ENCODE measurements around the gene ZNF599. TPM values are rescaled to one million over a fixed set of nuclear protein-coding genes. Genes with fewer than 3 reads are reported as not detected.
A peak's percentile ranks its signal among the peaks of the same experiment; 100 is the strongest.

Gene ZNF599
- total and polyA plus RNA-seq, 2 of the 13 experiments (the other 11 are each of a cell fraction or from before 2014, with no cell fraction given): 5.8 to 7.3 TPM

GRCh38 chr19:34725400-34725799, 47.6 kb downstream of the ZNF599 start (continued):
- TF ChIP-seq, protein P1, sequence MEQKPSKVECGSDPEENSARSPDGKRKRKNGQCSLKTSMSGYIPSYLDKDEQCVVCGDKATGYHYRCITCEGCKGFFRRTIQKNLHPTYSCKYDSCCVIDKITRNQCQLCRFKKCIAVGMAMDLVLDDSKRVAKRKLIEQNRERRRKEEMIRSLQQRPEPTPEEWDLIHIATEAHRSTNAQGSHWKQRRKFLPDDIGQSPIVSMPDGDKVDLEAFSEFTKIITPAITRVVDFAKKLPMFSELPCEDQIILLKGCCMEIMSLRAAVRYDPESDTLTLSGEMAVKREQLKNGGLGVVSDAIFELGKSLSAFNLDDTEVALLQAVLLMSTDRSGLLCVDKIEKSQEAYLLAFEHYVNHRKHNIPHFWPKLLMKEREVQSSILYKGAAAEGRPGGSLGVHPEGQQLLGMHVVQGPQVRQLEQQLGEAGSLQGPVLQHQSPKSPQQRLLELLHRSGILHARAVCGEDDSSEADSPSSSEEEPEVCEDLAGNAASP (CRISPR knock-in tag; IDR thresholded peaks at IDR 0.05; ENCODE audit: borderline replicate concordance): peak; percentile 63; the same call in 1 of the 2 replicates
- TF ChIP-seq MED1 (CRISPR knock-in tag; IDR thresholded peaks at IDR 0.05) (peak; percentile 62), KDM6A (CRISPR knock-in tag; IDR thresholded peaks at IDR 0.05; ENCODE audit: low read depth) (no peak), POGZ (CRISPR knock-in tag; IDR thresholded peaks at IDR 0.05) (peak; percentile 31; the same call in 1 of the 2 replicates), HNRNPL (IDR thresholded peaks at IDR 0.05; ENCODE audit: low read depth, low read length) (no peak), LCORL (IDR thresholded peaks at IDR 0.05) (no peak), LCORL (CRISPR knock-in tag; IDR thresholded peaks at IDR 0.05) (peak; percentile 62; the same call in 1 of the 2 replicates), TEAD3 (CRISPR knock-in tag; optimal IDR thresholded peaks at IDR 0.05; ENCODE audit: borderline replicate concordance) (peak; percentile 53), GFI1 (CRISPR knock-in tag; IDR thresholded peaks at IDR 0.05; ENCODE audit: borderline replicate concordance) (peak; percentile 77; the same call in 1 of the 2 replicates), HNF4A (CRISPR knock-in tag; IDR thresholded peaks at IDR 0.05) (peak; percentile 58; the same call in 1 of the 2 replicates), ZNF460 (CRISPR knock-in tag; IDR thresholded peaks at IDR 0.05; ENCODE audit: borderline replicate concordance) (no peak), SRSF9 (IDR thresholded peaks at IDR 0.05; ENCODE audit: borderline replicate concordance, insufficient read depth, low read depth, low read length, poor library complexity, severe bottlenecking) (no peak), ZNF503 (CRISPR knock-in tag; IDR thresholded peaks at IDR 0.05) (no peak), TCF7L2 (IDR thresholded peaks at IDR 0.05; ENCODE audit: low read depth, low read length) (no peak), FOXO1 (CRISPR knock-in tag; IDR thresholded peaks at IDR 0.05) (peak; percentile 38; the same call in 1 of the 2 replicates), HMG20A (CRISPR knock-in tag; IDR thresholded peaks at IDR 0.05; ENCODE audit: borderline replicate concordance) (peak; percentile 25; the same call in 1 of the 2 replicates)
- TF ChIP-seq, protein P2, sequence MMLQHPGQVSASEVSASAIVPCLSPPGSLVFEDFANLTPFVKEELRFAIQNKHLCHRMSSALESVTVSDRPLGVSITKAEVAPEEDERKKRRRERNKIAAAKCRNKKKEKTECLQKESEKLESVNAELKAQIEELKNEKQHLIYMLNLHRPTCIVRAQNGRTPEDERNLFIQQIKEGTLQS (CRISPR knock-in tag; IDR thresholded peaks at IDR 0.05): no peak

Data from HepG2 (cell line).